ENCODE data around the gene TMEM120B. TPM values are rescaled to one million over a fixed set of nuclear protein-coding genes. Genes with fewer than 3 reads are reported as not detected.

TMEM120B gene
- 13.2 to 18.7 TPM (median 16.0 TPM) in 5 replicates for total RNA-seq (2022; extraction: Qiagen RNA extraction)

DNA sequence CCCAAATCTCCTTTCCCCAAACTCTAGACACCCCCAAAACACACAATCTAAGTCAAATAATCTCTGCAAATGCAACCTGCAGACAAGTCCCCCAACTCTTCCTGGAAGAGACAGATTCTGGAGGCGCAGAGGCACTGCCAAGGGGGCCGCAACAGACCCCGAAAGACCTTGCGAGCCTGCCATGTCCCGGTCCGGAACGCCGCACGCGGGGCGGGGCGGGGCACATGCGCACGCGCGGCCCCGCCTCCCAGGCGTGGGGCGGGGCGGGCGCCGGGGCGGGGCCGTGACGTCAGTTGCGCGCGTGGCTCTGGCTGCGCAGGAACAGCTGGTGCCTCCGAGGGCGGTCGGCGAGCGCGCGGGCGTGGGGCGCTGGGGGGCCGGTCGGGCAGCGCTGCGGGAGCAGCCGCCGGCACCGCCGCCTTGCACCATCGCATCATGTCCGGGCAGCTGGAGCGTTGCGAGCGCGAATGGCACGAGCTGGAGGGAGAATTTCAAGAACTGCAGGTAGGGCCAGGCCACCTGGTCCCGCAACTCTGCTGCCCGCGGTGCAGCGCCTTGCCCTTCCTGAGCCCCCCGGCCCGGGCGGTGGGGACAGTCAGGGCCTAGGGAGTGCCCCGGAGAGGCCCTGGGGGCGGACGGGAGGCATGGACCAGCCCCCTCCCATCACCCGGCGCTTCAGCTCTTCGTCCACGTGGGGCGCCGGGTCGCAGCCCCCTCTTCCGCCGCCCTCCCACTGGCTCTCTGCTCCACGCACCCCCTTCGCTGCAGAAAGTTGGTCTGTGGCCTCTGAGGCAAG is at the start of gene TMEM120B:
TSS of gene TMEM120B (plus strand) at position 292 of the 796 bp plus-strand sequence. CDS start at position 436, 144 bp downstream.

GRCh38 chr12:121669521-121669900 is 43.0 kb upstream of the TMEM120B start, which contains the start of gene MORN3:
Gene MORN3, minus strand, starts transcription at chr12:121669654. Its CDS starts 171 bp downstream, at chr12:121669483.

DNA sequence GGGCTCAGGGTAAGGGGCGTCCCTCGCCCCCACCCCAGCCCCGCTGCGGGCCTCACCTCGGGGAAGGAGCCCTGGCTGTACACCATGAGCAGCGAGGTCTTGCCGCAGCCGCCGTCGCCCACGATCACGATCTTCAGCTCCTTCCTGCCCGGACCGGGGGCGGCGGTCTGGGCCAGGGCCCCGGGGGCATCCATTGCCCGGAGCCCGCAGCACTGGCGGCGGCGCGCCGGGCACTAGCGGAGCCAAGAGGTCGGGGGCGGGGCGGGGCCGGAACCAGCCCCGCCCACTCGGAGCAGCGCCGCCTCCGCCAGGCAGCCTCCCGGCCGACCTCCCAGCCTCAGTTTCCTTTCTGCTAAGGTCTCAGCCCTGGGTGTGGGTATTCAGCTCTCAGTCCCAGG is 80.9 kb downstream of the TMEM120B start, which contains the start of gene RHOF:
TSS of gene RHOF (minus strand) at position 249 of the 398 bp plus-strand sequence. CDS start at position 194, 55 bp downstream.

GRCh38 chr12:121803861-121804416 is 91.4 kb downstream of the TMEM120B start, which contains the start of gene SETD1B:
Gene SETD1B, plus strand, starts transcription at chr12:121804009. Its CDS starts 729 bp downstream, at chr12:121804738.

Other genes with a start within 250 kb of the TMEM120B start
- 17.7 to 21.0 TPM (median 20.3 TPM) in 5 replicates for gene KDM2B, start 131.7 kb upstream of the TMEM120B start, total RNA-seq (2022; extraction: Qiagen RNA extraction)
- gene ORAI1, start 86.2 kb upstream of the TMEM120B start, total RNA-seq (2022; extraction: Qiagen RNA extraction), result 20.3 to 35.6 TPM (median 32.0 TPM) in 5 replicates
- gene MORN3, start 43.1 kb upstream of the TMEM120B start, total RNA-seq (2022; extraction: Qiagen RNA extraction), result 0.08 to 0.39 TPM (median 0.26 TPM) in 5 replicates
- gene RHOF, start 80.9 kb downstream of the TMEM120B start, total RNA-seq (2022; extraction: Qiagen RNA extraction), result 82.6 to 96.9 TPM (median 89.9 TPM) in 5 replicates
- gene SETD1B, start 91.3 kb downstream of the TMEM120B start, total RNA-seq (2022; extraction: Qiagen RNA extraction), result 11.0 to 12.2 TPM (median 11.8 TPM) in 5 replicates
- gene HPD, start 146.1 kb downstream of the TMEM120B start, total RNA-seq (2022; extraction: Qiagen RNA extraction), result 1.4 to 2.1 TPM (median 1.9 TPM) in 5 replicates
- gene PSMD9, start 176.0 kb downstream of the TMEM120B start, total RNA-seq (2022; extraction: Qiagen RNA extraction), result 116 to 162 TPM (median 126 TPM) in 5 replicates
- gene CFAP251, start 205.8 kb downstream of the TMEM120B start, total RNA-seq (2022; extraction: Qiagen RNA extraction), result 0.85 to 1.7 TPM (median 1.3 TPM) in 5 replicates

All from A549 treated with Hydrocortisone at 1 μM for 4 hours (cell line).